ENCODE measurements around the gene CYB5A.

The CYB5A gene

DNA sequence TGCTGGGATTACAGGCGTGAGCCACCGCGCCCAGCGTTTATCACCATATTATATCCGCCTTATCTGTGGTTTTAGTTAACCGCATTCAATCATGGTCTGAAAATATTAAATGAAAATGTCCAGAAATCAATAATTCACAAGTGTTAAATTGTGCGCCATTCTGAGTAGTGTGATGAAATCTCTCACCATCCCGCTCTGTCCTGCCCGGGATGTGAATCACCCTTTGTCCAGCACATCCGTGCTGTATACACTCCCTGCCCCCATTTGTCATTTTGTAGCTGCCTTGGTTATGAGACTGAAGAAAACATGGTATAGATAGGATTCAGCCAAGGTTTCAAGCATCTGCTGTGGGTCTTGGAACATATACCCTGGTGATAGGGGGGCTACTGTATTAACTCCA lies 72.7 kb downstream of the CYB5A start:
- DNase-seq (ENCODE audit: low spot score) = no peak
- TF ChIP-seq, protein P1, sequence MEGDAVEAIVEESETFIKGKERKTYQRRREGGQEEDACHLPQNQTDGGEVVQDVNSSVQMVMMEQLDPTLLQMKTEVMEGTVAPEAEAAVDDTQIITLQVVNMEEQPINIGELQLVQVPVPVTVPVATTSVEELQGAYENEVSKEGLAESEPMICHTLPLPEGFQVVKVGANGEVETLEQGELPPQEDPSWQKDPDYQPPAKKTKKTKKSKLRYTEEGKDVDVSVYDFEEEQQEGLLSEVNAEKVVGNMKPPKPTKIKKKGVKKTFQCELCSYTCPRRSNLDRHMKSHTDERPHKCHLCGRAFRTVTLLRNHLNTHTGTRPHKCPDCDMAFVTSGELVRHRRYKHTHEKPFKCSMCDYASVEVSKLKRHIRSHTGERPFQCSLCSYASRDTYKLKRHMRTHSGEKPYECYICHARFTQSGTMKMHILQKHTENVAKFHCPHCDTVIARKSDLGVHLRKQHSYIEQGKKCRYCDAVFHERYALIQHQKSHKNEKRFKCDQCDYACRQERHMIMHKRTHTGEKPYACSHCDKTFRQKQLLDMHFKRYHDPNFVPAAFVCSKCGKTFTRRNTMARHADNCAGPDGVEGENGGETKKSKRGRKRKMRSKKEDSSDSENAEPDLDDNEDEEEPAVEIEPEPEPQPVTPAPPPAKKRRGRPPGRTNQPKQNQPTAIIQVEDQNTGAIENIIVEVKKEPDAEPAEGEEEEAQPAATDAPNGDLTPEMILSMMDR (IDR thresholded peaks at IDR 0.05; ENCODE audit: borderline replicate concordance, control extremely low read depth, extremely low read depth, insufficient read depth, missing control alignments) = no peak
- in situ Hi-C loops (cut with MboI; ENCODE audit: low sequenced_read_pairs, unreplicated experiment) = no loop called here

DNA sequence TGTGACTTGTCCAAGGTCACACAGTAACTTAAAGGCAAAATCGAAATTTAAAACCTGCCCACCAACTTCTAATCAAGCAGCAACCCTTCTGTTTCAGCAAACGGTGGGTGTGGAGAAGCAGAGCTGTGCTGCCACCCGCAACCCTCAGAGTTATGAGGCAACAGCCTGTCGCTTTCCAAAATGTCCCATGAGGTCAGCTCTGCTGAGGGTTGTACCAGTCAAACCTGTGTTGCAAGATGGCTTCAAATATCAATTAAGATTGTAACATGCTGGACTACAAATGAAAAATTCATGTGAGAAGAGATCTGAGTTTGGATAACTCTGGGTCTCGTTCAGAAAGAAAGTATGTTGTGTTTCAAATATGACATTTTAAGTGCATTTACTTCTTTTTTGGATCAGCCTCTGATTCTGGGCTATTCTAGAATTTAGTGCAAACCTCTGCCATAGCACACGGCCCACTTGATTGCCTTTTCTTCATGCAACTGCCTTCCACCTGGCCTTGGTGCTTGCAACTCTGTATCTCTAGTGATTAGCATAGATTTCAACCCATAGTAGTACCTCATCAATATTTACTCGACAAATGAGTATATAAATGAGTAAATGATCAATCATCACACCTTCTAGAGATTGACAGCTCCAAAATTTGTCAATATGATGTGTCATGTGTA lies 74.2 kb downstream of the CYB5A start:
- in situ Hi-C loops (cut with MboI; ENCODE audit: low sequenced_read_pairs, unreplicated experiment) = no loop called here
- TF ChIP-seq, protein P1 (IDR thresholded peaks at IDR 0.05; ENCODE audit: borderline replicate concordance, control extremely low read depth, extremely low read depth, insufficient read depth, missing control alignments) = no peak
- no peak for DNase-seq (ENCODE audit: low spot score)

DNA sequence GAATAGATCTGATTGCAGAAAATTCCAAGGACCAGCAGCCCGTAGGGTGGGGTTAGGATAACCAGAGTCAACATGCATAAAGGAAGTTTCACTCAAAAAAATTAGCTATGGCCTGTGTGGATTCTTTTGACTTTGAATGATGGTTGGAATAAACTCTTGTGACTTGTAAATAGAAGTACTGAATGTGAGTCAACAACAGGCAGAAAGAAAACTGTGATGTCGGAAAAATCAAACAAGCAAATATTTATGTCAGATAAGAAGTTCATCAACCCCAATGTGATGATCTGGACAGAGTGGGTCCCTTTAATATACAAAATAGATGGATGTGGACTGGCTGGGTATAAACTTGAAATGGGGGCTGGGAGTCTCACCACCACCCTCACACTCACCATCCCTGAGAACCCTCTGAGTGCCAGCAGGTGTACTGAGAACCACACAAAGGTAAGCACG lies 75.1 kb downstream of the CYB5A start:
- in situ Hi-C loops (cut with MboI; ENCODE audit: low sequenced_read_pairs, unreplicated experiment) = no loop called here

DNA sequence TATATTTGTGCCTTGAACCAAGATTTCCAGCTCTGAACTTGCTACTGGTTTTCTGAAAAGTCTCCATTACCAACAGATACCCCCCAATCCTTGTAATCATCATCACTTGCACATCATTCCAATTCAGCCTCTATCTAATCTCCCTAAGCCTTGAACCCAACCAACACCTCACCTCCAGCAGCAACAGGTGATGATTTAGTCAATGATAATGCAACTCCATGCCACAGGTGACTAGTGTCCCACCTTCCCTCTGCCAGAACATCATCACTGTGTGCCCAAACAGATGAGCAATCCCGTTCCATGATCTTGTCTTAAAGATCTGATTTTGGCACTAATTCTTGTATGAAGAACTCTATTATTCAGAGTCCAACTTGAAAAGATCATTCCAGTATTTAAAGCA lies 75.9 kb downstream of the CYB5A start:
- in situ Hi-C loops (cut with MboI; ENCODE audit: low sequenced_read_pairs, unreplicated experiment) = no loop called here
- TF ChIP-seq, protein P1 (IDR thresholded peaks at IDR 0.05; ENCODE audit: borderline replicate concordance, control extremely low read depth, extremely low read depth, insufficient read depth, missing control alignments) = no peak
- DNase-seq (ENCODE audit: low spot score) = no peak

More for the DNA sequence above, 75.1 kb downstream of the CYB5A start:
- TF ChIP-seq, protein P1 (IDR thresholded peaks at IDR 0.05; ENCODE audit: borderline replicate concordance, control extremely low read depth, extremely low read depth, insufficient read depth, missing control alignments) = no peak
- no peak for DNase-seq (ENCODE audit: low spot score)

DNA sequence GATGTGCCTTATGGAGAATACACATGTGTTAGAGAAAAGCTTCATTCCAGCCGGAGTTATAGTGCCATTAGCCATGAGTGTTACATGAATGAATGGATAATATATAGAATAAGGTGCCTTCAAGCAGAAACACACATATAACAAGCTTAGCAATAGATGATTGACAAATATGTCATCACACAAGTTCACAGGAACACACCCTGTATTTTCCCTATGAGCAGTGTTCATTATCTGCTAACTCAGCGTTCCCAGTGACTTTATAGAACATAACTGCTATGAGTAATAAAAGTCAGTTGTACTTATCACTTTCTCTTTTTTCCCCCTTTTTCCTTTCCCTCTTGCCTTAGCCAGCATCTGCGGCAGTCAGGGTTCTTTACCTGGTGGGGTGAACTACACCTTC lies 78.3 kb downstream of the CYB5A start:
- DNase-seq (ENCODE audit: low spot score) = no peak
- in situ Hi-C loops (cut with MboI; ENCODE audit: low sequenced_read_pairs, unreplicated experiment) = no loop called here
- TF ChIP-seq, protein P1 (IDR thresholded peaks at IDR 0.05; ENCODE audit: borderline replicate concordance, control extremely low read depth, extremely low read depth, insufficient read depth, missing control alignments) = no peak

DNA sequence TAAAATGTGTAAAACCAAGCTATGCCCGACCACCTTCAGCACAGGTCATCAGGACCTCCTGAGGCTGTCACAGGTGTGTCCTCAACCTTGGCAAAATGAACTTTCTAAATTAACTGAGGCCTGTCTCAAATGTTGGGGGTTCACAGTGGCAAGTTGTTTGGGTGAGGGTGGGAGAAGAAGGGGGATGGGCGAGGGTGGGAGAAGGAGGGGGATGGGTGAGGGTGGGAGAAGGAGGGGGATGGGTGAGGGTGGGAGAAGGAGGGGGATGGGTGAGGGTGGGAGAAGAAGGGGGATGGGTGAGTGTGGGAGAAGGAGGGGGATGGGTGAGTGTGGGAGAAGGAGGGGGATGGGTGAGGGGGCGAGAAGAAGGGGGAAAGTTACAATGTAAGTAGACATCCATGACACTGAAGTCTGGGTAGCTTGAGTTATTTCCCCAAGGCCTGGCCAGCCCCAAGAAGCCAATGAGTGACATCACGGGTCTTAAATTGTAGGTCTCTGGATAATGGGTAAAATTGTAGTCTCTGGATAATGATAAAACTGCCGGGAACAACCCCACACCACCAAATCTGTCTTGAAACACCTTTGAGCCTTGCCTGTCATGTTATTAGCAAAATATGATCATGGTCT lies 87.1 kb downstream of the CYB5A start:
- in situ Hi-C loops (cut with MboI; ENCODE audit: low sequenced_read_pairs, unreplicated experiment) = no loop called here
- TF ChIP-seq, protein P1 (IDR thresholded peaks at IDR 0.05; ENCODE audit: borderline replicate concordance, control extremely low read depth, extremely low read depth, insufficient read depth, missing control alignments) = no peak
- DNase-seq (ENCODE audit: low spot score) = no peak
